HL-60/S4 (cell line): Measurements from ENCODE around the gene NBPF6.
"Not testable (repeated sequence)": the region's sequence is repeated elsewhere in the genome, so short reads cannot be mapped to it uniquely, and the experiment has no call there.

Source experiments
- in situ Hi-C: fragments of 300-500 bp; cut with MboI; formaldehyde crosslinking; loops from 2 replicates; pipeline ENCODE4 v1.14.3; 2022; ENCODE audit warnings: low sequenced_read_pairs

NBPF6 gene

DNA sequence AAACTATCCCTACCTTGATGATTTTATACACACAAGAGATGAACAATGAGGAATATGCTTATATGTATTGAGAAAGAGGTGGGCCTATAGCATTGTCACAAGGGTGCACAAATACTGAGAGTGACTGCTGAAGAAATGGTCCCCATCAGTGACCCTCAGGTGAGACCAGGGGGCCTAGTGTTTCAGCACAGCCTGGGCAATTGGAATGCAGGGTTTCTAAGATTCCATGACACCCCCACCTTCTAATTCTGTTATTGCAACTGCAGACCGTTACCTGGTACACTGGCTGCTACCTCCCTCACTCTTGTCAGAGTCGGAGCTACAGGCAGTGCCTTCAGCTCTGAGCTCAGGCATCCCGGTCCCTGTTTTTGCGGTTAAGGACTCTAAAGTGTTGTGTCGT, at the start of gene NBPF6:
Gene NBPF6 (plus strand): TSS at position 301 of the 400 bp plus-strand sequence. CDS start 259 bp downstream, outside the sequence.
- in situ Hi-C loops, result not testable (repeated sequence)

GRCh38 chr1:108411098-108411833, 38.9 kb upstream of the NBPF6 start:
- in situ Hi-C loops, result not testable (repeated sequence)

GRCh38 chr1:108420129-108420528, 30.0 kb upstream of the NBPF6 start:
- in situ Hi-C loops, result not testable (repeated sequence)

DNA sequence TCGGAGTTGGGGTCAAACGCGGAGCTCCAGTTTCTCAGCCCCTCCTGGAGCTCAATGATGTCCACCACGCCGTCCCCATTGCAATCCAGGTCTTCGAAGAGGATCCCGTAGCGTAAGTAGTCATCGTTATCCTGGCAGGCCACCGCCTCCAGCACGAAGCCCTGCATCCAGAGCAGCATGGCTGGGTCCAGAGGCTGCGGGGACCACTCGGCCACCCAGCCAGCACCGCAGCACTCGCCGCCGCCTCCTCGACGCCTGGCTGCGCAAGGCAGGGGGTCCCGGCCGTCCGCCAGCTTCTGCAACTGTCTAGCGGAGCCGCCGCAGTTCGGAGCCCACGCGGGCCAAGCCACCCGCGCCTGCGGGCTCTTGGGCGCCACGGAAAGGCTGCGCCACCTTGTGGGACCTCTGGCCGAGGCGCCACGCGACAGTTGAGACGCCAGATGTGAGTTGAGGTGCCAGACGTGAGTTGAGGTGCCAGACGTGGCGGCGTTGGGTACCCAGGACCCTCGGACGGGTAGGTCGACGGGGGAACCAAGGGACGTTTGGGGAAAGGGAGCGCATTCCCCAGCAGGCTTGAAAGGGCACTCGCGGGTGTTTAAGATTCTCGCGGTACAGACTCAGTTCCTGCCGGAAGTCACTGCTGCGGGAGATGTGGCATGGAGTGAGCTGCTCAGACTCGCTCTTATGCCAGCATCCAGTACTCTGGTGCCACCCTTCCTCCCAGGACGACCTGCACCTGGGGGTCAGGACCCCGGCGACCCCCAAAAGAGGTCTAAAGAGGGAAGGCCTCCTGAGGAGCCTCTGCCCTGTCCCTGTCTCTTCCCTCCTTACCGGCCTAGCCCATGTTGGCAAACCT, 28.9 kb upstream of the NBPF6 start:
- in situ Hi-C loops, result not testable (repeated sequence)

- in situ Hi-C loops, result not testable (repeated sequence)
Measured at GRCh38 chr1:108426877-108427276, 23.3 kb upstream of the NBPF6 start.

GRCh38 chr1:108432002-108432401, 18.1 kb upstream of the NBPF6 start:
- in situ Hi-C loops, result not testable (repeated sequence)

- in situ Hi-C loops, result not testable (repeated sequence)
Measured at GRCh38 chr1:108433404-108433803, 16.7 kb upstream of the NBPF6 start.

- in situ Hi-C loops, result not testable (repeated sequence)
Measured at GRCh38 chr1:108438536-108438935, 11.6 kb upstream of the NBPF6 start.

DNA sequence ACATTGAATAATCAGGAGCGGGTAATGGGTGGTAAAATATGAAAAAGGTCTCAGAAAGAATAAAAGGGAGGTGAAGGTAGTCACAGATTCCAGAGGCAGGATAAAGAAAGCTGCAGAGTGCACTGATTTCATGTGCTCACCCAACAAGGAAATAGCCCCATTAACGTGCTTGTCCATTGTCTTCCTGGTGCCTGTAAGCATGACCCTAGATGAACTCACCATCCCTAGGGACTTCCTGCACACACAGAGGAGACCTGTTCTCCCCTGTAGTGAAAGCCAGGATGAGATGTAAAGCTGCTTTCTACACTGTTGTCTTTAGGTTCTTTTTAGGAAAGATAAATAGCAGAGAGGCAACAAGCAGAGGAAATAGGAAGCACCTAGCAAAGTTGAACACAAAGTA, 4.4 kb downstream of the NBPF6 start:
- in situ Hi-C loops, result not testable (repeated sequence)

GRCh38 chr1:108458661-108459060, 8.5 kb downstream of the NBPF6 start:
- in situ Hi-C loops, result not testable (repeated sequence)

- in situ Hi-C loops, result not testable (repeated sequence)
Measured at GRCh38 chr1:108461758-108462157, 11.6 kb downstream of the NBPF6 start.

DNA sequence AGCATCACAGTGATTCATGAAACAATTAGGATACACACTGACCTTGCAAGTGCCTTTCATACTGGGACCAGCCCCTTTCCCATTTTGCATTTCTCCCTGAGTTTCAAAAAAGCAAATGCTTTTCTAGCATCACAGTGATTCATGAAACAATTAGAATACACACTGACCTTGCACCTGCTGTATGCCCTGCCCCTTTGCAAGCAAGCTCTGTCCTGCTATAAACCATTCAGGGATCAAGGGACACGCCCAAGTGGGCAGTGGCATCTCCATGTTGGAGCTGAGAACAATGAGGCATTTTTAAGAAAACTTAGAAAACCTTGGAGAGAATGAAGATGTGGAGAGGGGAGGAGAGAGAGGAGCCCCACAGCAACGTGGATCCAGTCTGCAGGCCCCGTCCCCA, 13.8 kb downstream of the NBPF6 start:
- in situ Hi-C loops, result not testable (repeated sequence)

DNA sequence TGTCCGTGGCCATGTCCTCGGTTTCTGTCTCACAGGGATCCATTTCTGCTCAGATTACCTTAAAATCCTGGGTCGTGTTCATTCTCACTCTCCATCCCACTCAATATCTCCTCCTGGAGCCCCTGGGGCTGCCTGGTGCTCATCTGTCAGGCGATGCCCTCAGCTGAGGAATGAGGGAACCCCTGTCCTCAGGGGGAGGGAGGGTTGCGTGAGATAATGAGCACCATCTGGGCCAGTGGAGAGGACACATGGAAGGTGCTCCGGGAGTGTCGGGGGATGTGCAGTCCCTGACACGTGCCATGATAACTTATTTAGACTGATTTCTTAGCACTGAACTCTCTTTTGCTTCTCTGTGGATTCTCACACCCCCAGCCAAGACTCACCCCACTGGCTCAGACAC, 16.0 kb downstream of the NBPF6 start:
- in situ Hi-C loops, result not testable (repeated sequence)

DNA sequence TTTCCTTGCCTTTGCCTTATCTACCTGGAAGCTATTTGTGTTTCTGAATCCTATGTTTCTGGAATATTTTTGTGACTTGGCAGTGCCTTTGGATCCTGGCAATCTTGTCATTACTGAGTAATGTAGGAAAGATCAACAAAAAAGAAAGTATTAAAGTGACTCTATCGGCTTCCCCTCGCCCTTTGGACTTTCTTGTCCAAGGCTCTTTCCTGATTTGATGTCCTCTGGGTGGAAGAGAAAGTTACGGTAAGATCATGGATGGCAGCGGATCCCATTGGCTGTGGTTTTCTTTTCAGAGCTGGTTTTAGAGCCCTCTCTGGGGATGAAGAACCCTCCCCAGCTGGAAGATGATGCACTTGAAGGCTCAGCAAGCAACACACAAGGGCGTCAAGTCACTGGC, 17.0 kb downstream of the NBPF6 start:
- in situ Hi-C loops, result not testable (repeated sequence)

- in situ Hi-C loops, result not testable (repeated sequence)
Measured at GRCh38 chr1:108470750-108471149, 20.6 kb downstream of the NBPF6 start.

- in situ Hi-C loops, result not testable (repeated sequence)
Measured at GRCh38 chr1:108474516-108474915, 24.4 kb downstream of the NBPF6 start.

GRCh38 chr1:108478429-108479015, 28.4 kb downstream of the NBPF6 start:
- in situ Hi-C loops, result loop anchor here (25.0 kb wide), 1 partner anchor 141 kb away; no protein-coding TSS in a partner anchor

DNA sequence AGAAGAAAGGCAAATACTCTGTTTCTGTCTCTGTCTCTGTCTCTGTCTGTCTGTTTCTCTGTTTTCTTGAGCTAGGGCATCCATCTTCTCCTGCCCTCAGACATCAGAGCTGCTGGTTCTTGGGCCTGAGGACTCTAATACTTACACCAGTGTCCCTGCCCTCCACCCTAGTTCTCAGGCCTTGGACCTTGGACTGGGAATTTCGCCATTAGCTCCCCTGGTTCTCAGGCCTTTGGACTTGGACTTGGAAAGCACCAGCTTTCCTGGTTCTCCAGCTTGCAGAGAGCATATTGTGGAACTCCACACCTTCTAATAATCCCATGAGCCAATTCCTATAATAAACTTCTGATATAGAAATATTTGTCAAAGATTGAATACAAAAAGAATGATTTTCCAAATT, 32.6 kb downstream of the NBPF6 start:
- in situ Hi-C loops, result loop anchor here (25.0 kb wide), 1 partner anchor 145 kb away; no protein-coding TSS in a partner anchor

DNA sequence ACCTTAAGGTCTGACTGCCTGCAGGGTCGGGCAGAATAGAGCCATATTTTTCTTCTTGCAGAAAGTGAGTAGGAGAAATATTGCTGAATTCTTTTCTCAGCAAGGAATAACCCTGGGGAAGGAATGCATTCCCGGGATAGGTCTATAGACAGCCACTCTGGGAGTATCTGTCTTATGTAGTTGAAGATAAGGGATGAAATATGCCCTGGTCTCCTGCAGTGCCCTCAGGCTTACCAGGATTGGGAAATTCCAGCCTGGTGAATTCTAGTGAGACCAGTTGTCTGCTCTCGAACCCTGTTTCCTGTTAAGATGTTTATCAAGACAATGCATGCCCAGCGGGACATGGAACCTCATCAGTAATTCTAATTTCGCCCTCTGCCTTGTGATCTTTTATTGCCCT, 35.8 kb downstream of the NBPF6 start:
- in situ Hi-C loops, result loop anchor here (25.0 kb wide), 1 partner anchor 149 kb away; no protein-coding TSS in a partner anchor

GRCh38 chr1:108486707-108487106, 36.6 kb downstream of the NBPF6 start:
- in situ Hi-C loops, result loop anchor here (25.0 kb wide), 1 partner anchor 149 kb away; no protein-coding TSS in a partner anchor

- in situ Hi-C loops, result loop anchor here (25.0 kb wide), 1 partner anchor 158 kb away; no protein-coding TSS in a partner anchor
Measured at GRCh38 chr1:108495008-108495407, 44.9 kb downstream of the NBPF6 start.
